Activated T-cell treated with anti-CD3 and anti-CD28 coated beads for 4 hours (primary cell): ENCODE results near the gene PIR.
A peak's percentile ranks its signal among the peaks of the same experiment; 100 is the strongest.

Experiments used
- DNase-seq: peaks from one replicate; pipeline ENCODE4 v3.0.0-alpha.2; 2020

The PIR gene

GRCh38 chrX:15336023-15336413 lies 157.1 kb downstream of the PIR start:
- DNase-seq = peak; percentile 9

GRCh38 chrX:15335135-15336022 lies 157.8 kb downstream of the PIR start, which contains the start of gene PIGA:
PIGA (minus strand) TSS chrX:15335523; CDS start chrX:15331930, 3,593 bp downstream.
- peak; percentile 75 for DNase-seq
